Stimulated activated CD4-positive, alpha-beta T cell treated with anti-CD3 and anti-CD28 coated beads, Interleukin-1b, Interleukin-23, amount 100 ng/mL, for 4 hours (primary cell): ENCODE data around the gene MTHFSD.
"Not testable (repeated sequence)": the region's sequence is repeated elsewhere in the genome, so short reads cannot be mapped to it uniquely, and the experiment has no call there.

Experiments used
- DNase-seq, 2 donors: peaks; one replicate each; pipeline ENCODE4 v3.0.0-alpha.2; 2020; ENCODE audit warnings: low read depth in 2 of 2

MTHFSD gene

DNA sequence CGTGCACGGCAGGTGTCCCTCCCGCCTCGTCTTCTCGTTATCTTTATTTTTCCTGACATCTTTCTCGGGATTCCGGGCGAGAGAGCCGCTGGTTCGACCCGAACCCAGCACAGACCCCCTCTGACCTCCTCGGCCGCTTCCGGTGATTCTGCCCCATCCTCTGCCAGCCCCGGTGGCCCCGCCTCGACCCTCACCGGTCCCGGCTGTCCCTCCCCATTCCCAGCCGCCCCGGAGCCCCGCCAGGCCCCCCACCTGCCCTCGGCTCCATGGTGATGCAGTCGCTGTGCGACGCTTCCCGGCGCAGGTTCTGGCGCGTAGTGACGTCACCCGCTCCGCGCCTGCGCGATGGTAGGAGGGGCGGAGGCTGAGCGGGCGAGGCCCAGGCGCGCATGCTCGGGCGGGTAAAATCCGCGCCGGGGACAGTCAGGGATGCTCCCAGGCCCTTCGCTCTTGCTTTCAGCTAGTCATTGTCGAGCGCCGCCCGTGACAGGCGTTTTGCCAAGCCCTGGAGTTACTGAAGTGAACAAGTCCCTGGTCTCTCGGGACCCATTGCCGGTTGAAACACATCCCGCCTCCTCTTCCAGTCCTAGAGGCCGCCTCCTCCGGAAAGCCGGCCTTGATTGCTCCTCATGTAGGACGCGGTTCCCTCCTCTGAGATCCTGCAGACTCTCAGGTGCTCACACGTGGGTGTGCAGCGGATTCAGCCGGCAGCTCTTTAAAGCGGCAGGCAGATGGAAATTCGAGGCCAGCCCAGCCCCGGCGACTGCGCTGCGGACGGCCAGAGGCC, at the start of gene MTHFSD:
MTHFSD (minus strand) TSS at position 319 of the 787 bp plus-strand sequence; CDS start at position 268, 51 bp downstream.
- DNase-seq = peak; percentile 97

- DNase-seq = peak; percentile 14 to 19
Observed at GRCh38 chr16:86604436-86605193, 49.6 kb upstream of the MTHFSD start.

- DNase-seq = no peak
Observed at GRCh38 chr16:86602521-86602920, 47.5 kb upstream of the MTHFSD start.

DNA sequence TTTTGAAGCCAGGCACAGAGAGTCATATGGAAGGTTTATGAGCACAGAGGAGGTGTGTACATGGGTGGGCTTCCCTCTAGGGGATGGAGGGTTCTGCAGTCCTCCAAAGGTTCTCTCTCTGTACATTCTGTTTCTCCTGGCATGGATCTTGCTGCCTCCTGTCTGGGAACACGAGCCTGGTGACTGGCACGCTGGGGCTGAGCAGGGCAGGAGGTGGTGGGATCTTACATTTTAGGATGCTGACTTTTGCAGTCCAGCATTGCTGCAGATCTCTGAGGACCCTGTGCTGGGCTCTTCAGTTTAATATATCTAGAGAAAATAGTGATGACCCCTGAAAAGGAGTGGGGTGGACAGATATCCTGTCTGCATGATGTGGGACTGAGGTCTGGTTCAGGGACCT, 46.3 kb upstream of the MTHFSD start:
- no peak for DNase-seq

- no peak for DNase-seq
Observed at GRCh38 chr16:86598607-86599565, 43.9 kb upstream of the MTHFSD start.

DNA sequence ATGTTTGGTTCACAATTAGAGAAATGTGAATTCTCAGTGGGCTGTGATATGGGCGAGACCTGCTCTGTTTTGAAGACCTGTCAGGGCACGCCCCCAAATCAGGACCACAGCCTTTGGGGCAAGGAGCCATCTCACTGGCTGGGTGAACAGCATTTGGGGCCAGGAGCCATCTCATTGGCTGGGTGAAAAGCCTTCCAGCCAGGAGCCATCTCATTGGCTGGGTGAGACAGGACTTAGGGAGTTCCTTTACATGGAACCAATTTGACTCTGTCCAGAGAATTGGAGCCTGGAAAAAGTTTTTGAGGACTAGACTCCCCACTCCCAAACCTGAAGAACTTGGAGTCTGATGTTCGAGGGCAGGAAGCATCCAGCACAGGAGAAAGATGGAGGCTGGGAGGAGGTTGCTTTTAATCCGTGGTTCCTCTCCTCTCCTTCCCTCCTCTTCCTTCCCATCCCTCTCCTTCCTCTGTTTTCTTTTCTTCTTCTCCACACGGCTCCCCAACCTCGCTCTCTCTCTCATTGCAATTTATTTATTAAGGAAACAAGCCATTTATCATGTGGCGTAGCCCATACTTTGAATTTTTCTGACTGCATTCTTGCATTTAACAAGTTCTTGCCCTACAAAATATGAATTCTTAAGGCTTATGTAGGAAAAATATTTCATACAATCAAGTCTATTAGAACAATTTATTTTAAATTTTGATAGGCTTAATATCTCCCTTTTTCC, 43.0 kb upstream of the MTHFSD start:
- DNase-seq = no peak

- DNase-seq = no peak
Observed at GRCh38 chr16:86597126-86597879, 42.3 kb upstream of the MTHFSD start.

DNA sequence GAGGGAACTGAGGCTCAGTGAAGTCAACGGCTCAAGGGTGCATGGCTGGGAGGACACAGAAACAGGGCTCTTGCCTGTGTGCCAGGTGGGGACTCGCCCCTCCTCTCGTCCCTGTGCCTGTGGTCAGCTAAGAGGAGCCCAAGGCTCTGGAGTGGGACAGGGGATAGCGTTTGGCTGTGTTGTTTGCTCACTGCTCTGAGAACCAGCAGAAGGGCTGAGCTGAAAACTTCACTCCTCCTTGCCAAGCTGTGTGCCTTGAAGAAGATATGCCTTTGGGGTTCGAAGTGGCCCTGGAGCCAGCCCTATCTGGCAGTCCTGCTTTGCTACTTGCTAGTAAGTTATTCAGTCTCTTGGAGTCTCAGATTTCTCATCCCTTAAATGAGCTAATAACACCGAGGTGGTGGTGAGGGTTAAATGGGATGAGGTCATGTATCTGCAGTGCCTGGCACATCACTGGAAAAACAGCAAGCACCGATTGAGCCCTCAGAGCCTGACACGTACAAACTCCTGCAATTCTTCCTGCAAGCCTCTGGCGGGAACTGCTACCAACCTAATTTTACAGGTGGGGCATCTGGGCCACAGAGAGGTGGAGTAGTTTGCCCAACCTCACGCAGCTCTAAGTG, 41.1 kb upstream of the MTHFSD start:
- no peak for DNase-seq

- DNase-seq = no peak
Observed at GRCh38 chr16:86594721-86595120, 39.7 kb upstream of the MTHFSD start.

DNA sequence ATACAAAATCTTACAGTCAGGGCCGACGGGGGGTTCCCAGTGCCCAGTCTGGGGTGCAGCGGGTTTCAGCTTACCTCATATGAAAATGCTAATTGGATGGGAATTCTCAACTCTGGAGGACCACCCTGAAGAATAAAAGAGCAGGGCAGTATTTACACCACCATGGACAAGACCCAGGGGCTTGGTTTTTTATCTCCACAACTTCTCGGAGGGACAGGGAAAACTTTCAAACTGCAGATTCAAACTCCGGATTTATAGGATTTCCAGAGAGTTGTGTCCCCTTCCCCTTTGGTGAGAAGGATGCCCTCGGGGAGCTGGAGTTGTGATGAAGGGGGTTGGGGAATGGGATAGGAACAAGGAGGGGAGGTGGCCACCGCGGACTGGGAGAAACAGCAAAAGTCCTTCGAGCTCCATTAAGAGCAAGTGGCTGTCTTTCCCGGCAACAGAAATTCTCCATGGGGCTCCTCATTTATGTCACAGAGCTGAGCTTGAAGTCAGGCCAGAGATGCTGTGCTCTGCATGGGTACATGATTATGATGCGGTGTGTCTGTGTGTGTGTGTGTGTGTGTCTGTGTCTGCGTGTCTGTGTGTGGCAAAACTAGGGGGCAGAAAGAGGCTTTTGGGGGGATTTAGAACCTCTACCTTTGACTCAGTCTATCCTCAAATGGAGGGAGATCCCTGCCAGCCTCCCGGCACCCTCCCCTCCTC, 39.0 kb upstream of the MTHFSD start:
- no peak for DNase-seq

- DNase-seq = no peak
Observed at GRCh38 chr16:86591270-86591669, 36.2 kb upstream of the MTHFSD start.

GRCh38 chr16:86590501-86591144, 35.6 kb upstream of the MTHFSD start:
- DNase-seq = no peak

DNA sequence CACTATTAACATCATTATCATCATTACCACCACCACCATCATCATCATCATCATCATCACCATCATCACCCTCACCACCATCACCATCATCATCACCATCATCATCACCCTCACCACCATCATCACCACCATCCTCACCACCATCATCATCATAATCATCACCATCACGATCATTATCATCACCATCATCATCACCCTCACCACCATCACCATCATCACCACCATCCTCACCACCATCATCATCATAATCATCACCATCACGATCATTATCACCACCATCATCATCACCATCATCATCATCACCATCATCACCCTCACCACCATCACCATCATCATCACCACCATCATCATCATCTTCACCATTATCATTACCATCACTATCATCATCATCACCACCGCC, 32.9 kb upstream of the MTHFSD start:
- not testable (repeated sequence) for DNase-seq

DNA sequence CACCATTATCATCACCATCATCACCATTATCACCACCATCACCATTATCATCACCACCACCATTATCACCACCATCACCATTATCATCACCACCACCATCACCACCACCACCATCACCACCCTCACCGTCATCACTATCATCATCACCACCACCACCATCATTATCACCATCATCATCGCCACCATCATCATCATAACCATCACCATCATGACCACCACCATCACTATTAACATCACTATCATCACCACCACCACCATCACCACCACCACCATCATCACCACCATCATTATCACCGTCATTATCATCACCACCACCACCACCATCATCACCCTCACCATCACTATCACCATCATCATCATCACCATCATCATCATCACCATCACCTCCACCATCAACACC, 32.5 kb upstream of the MTHFSD start:
- DNase-seq = no peak

DNA sequence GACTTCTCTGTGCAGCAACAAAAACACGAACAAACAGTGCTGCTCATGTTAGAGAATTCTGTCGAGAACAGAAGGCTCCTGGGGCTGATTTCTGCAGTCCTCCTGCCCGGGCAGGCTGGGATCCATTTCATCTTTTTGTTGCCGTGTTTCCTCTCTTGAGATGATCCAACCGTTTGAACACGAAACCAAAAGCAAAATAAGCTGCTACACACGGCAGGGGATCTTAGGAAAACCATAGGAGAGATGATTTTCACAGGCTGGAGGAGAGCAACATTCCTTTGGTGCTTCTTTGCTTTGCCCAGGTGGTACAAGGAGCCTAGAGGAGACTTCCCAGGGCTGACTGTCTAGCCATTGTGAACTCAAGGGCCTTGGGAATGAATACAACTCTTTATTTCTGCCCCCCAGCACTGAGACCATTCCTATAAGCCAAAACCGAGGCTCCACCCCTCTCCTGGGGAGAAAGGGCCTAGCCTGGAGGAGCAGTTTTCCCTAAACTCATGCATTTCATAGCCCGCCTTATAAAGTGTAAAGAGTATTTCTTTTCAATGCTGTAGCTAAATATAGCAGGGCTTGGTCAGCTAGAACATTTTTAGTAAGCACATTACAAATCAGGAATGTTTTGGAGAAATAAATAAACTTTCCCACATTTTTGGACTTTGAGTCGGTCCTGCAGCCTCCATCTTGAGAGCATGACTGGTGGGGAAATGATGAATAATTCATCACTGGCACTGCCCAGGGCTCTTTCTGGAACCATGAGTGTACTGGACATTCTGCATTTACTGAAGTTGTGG, 31.0 kb upstream of the MTHFSD start:
- no peak for DNase-seq

- DNase-seq = no peak
Observed at GRCh38 chr16:86584726-86585721, 30.0 kb upstream of the MTHFSD start.
